ENCODE measurements around the gene C16orf78. TPM values are rescaled to one million over a fixed set of nuclear protein-coding genes. Genes with fewer than 3 reads are reported as not detected.

C16orf78 gene, protein sequence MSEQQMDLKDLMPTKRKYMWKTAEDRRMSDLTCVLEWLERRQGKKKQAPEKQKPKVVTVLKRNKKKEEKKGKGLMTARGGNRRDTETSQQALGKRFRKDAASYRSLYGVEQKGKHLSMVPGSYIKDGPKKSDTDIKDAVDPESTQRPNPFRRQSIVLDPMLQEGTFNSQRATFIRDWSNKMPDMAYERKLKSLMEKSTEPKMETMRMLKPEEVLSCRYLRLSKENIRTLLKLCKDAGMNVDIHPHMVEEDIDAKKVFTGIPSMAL
- total RNA-seq, result not detected
- not detected for polyA plus RNA-seq
- total RNA-seq, result not detected

DNA sequence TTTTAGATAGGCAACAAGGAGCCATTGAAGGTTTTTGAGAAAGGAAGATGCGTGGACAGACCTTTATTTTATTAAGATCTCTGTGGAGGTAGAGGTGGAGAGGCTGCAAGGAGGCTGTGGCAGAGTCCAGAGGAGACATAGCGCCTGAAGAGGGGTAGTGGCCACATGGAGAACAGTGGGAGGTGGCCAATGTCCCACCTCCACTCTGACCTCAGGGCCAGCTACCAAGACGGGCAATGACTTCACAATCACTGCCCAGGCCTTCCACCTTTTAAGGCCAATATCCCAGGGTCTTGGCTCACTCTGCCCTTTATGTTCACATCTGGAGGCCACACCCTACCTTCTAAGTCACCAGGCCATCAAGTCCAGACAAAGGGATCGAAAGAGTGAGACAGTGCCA lies at the start of gene C16orf78:
TSS of gene C16orf78 (plus strand) at position 301 of the 400 bp plus-strand sequence. CDS start 136 bp downstream, outside the sequence.
- DNase-seq (no peak), ATAC-seq (no peak)
- Mint-ChIP-seq H3K4me1 (no peaks in the 10 kb centered on the region), H3K9me3 (peaks cover 0 to 5% (median 2%) of the 10 kb centered on the region in 11 donors), H3K4me3 (no peak within 1 kb of the TSS), H3K27me3 (peaks cover 0 to 12% (median 7%) of the 10 kb centered on the region in 5 donors), H3K36me3 (no peaks in the 10 kb centered on the region), H3K27ac (no peak within 1 kb of the TSS)
- Histone ChIP-seq H3K4me1 (ENCODE audit: control insufficient read depth in 2 of 2, insufficient read depth in 2 of 2, low read length in 2 of 2) (no peaks in the 10 kb centered on the region), H3K9me3 (ENCODE audit: control insufficient read depth in 2 of 3, low read length in 3 of 3) (no peaks in the 10 kb centered on the region), H3K36me3 (ENCODE audit: control insufficient read depth in 2 of 3, insufficient read depth in 3 of 3, low read length in 3 of 3) (no peaks in the 10 kb centered on the region), H3K27ac (ENCODE audit: low read depth, low read length) (no peak within 1 kb of the TSS), H3K27me3 (ENCODE audit: control insufficient read depth in 2 of 2, insufficient read depth in 2 of 2, low read length in 2 of 2) (no peaks in the 10 kb centered on the region), H3K4me3 (ENCODE audit: low read length) (no peak within 1 kb of the TSS)
- CTCF ChIA-PET, result no interaction called here
- POLR2A ChIA-PET, result no interaction called here
- intact Hi-C loops (cut with micrococcal nuclease), result no loop called here

DNA sequence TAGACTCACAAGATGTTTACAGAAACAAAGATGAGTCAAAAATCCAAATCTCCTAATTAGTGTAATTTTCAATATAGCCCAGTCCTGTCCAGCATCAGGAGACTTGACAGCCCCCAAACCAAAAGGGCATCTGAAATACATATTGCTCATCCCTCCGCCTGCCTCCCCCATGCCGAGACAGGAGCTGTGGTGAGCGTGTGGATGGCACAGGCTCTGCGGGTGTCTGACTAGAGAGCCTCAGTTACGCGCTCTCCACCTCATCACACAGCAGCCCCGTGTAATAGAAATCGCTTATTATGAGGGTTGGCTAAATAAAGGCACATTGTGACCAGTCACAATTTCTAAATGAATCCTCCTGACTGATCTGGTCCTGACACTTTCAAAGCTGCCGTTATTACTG lies 48.9 kb upstream of the C16orf78 start:
- Histone ChIP-seq H3K4me3 (ENCODE audit: low read length) (no peak overlapping the region), H3K9me3 (ENCODE audit: control insufficient read depth in 2 of 3, low read length in 3 of 3) (no peaks in the 10 kb centered on the region), H3K27ac (ENCODE audit: low read depth, low read length) (no peak overlapping the region), H3K27me3 (ENCODE audit: control insufficient read depth in 2 of 2, insufficient read depth in 2 of 2, low read length in 2 of 2) (no peaks in the 10 kb centered on the region), H3K4me1 (ENCODE audit: control insufficient read depth in 2 of 2, insufficient read depth in 2 of 2, low read length in 2 of 2) (no peaks in the 10 kb centered on the region), H3K36me3 (ENCODE audit: control insufficient read depth in 2 of 3, insufficient read depth in 3 of 3, low read length in 3 of 3) (no peaks in the 10 kb centered on the region)
- Mint-ChIP-seq H3K4me3 (no peak overlapping the region), H3K4me1 (no peaks in the 10 kb centered on the region), H3K36me3 (no peaks in the 10 kb centered on the region), H3K27me3 (peaks cover 0 to 44% (median 29%) of the 10 kb centered on the region in 5 donors), H3K9me3 (peaks cover 0 to 11% (median 5%) of the 10 kb centered on the region in 11 donors), H3K27ac (no peak overlapping the region)
- no peak for ATAC-seq
- intact Hi-C loops (cut with micrococcal nuclease), result no loop called here
- DNase-seq, result no peak
- CTCF ChIA-PET, result no interaction called here
- POLR2A ChIA-PET, result no interaction called here

DNA sequence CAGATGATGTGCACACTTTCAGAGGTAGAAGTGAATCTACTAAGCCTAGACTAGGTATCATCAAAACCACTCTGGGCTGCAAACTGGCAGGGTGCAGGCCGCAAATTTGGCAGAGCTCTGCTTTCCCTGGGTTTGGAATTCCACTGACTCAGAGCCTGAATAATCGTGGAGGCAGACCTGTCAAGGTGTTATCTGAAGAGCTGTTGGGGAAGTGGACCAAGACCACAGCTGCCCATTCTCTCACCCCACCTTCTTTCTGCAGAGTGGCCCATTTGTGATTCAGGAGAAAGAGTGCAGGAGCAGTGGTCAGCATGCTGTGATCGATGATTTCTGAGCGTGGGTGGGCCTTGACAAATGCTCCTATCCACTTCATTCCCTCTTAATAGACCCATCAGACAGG lies 46.1 kb upstream of the C16orf78 start:
- intact Hi-C loops (cut with micrococcal nuclease), result no loop called here
- ATAC-seq (no peak), DNase-seq (no peak)
- H3K4me1 Mint-ChIP-seq, result no peaks in the 10 kb centered on the region
- H3K27ac Mint-ChIP-seq, result no peak overlapping the region
- Histone ChIP-seq H3K27me3 (ENCODE audit: control insufficient read depth in 2 of 2, insufficient read depth in 2 of 2, low read length in 2 of 2) (no peaks in the 10 kb centered on the region), H3K9me3 (ENCODE audit: control insufficient read depth in 2 of 3, low read length in 3 of 3) (no peaks in the 10 kb centered on the region), H3K4me1 (ENCODE audit: control insufficient read depth in 2 of 2, insufficient read depth in 2 of 2, low read length in 2 of 2) (no peaks in the 10 kb centered on the region), H3K4me3 (ENCODE audit: low read length) (no peak overlapping the region), H3K36me3 (ENCODE audit: control insufficient read depth in 2 of 3, insufficient read depth in 3 of 3, low read length in 3 of 3) (no peaks in the 10 kb centered on the region), H3K27ac (ENCODE audit: low read depth, low read length) (no peak overlapping the region)
- H3K4me3 Mint-ChIP-seq, result no peak overlapping the region
- peaks cover 0 to 40% (median 23%) of the 10 kb centered on the region in 5 donors for H3K27me3 Mint-ChIP-seq
- H3K36me3 Mint-ChIP-seq, result no peaks in the 10 kb centered on the region
- ChIA-PET CTCF (no interaction called here), POLR2A (no interaction called here)
- peaks cover 0 to 2% (median 0%) of the 10 kb centered on the region in 11 donors for H3K9me3 Mint-ChIP-seq

DNA sequence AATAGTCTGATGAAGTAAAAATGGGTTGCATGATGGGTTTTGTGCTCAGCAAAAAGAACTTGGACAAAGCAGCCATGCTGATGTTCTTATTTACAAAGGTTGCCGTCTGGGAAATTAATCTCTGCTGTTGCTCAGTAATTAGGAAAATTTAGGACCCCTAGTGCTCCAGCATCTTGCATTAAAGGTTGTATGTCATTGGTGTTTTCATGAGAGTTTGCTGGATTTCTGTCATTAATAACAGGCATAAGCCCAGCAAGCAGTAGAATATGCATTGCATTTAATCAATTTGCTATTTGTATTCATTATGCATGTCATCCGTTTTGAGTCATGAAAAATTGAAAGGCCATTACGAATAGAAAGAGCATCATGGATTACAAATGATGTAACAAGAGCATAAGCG lies 45.3 kb upstream of the C16orf78 start:
- H3K4me3 ChIP-seq (ENCODE audit: low read length), result no peak overlapping the region
- H3K27me3 ChIP-seq (ENCODE audit: control insufficient read depth in 2 of 2, insufficient read depth in 2 of 2, low read length in 2 of 2), result no peaks in the 10 kb centered on the region
- ChIA-PET CTCF (no interaction called here), POLR2A (no interaction called here)
- no peak overlapping the region for H3K27ac ChIP-seq (ENCODE audit: low read depth, low read length)
- no peak overlapping the region for H3K4me3 Mint-ChIP-seq
- no peaks in the 10 kb centered on the region for H3K4me1 ChIP-seq (ENCODE audit: control insufficient read depth in 2 of 2, insufficient read depth in 2 of 2, low read length in 2 of 2)
- peaks cover 0 to 40% (median 21%) of the 10 kb centered on the region in 5 donors for H3K27me3 Mint-ChIP-seq
- DNase-seq (no peak), ATAC-seq (no peak)
- H3K27ac Mint-ChIP-seq, result no peak overlapping the region
- no peaks in the 10 kb centered on the region for H3K36me3 ChIP-seq (ENCODE audit: control insufficient read depth in 2 of 3, insufficient read depth in 3 of 3, low read length in 3 of 3)
- intact Hi-C loops (cut with micrococcal nuclease), result no loop called here
- no peaks in the 10 kb centered on the region for H3K36me3 Mint-ChIP-seq
- H3K4me1 Mint-ChIP-seq, result no peaks in the 10 kb centered on the region
- H3K9me3 Mint-ChIP-seq, result no peaks in the 10 kb centered on the region
- no peaks in the 10 kb centered on the region for H3K9me3 ChIP-seq (ENCODE audit: control insufficient read depth in 2 of 3, low read length in 3 of 3)

DNA sequence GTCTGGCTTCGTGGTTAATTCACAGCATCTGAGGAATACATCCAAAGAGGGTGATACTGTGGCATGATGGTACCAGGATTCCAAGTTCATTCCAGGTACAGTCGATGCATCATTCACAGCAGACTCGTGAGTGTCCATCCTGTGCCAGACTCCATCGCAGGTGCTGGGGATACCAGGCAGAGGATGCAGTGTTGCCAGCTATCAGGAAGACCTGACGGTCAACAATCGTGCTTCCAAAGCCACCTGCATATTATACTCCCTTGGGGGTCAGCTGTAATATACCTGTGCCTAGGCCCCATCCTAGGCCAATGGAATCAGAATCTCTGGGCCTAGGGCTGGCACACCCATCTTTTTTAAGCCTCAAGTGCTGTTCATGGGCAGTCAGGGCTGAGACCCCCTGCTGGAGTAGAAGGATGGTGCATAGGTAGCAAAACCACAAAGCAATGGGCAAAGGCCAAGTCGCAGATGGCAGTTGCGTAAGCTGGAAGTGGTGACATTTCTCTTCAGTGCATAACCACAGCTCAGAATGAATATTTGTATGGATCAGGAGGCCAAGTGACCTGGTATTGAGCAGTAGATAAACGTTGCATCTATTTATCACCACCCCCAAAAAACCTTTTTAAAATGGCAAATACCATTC lies 42.9 kb upstream of the C16orf78 start:
- ATAC-seq (no peak), DNase-seq (no peak)
- Mint-ChIP-seq H3K9me3 (no peaks in the 10 kb centered on the region), H3K36me3 (no peaks in the 10 kb centered on the region), H3K4me1 (no peaks in the 10 kb centered on the region), H3K27ac (no peak overlapping the region), H3K4me3 (no peak overlapping the region), H3K27me3 (peaks cover 0 to 41% (median 14%) of the 10 kb centered on the region in 5 donors)
- no peaks in the 10 kb centered on the region for H3K36me3 ChIP-seq (ENCODE audit: control insufficient read depth in 2 of 3, insufficient read depth in 3 of 3, low read length in 3 of 3)
- no peak overlapping the region for H3K4me3 ChIP-seq (ENCODE audit: low read length)
- ChIA-PET CTCF (no interaction called here), POLR2A (no interaction called here)
- H3K4me1 ChIP-seq (ENCODE audit: control insufficient read depth in 2 of 2, insufficient read depth in 2 of 2, low read length in 2 of 2), result no peaks in the 10 kb centered on the region
- no peak overlapping the region for H3K27ac ChIP-seq (ENCODE audit: low read depth, low read length)
- no peaks in the 10 kb centered on the region for H3K9me3 ChIP-seq (ENCODE audit: control insufficient read depth in 2 of 3, low read length in 3 of 3)
- H3K27me3 ChIP-seq (ENCODE audit: control insufficient read depth in 2 of 2, insufficient read depth in 2 of 2, low read length in 2 of 2), result no peaks in the 10 kb centered on the region
- intact Hi-C loops (cut with micrococcal nuclease), result no loop called here

GRCh38 chr16:49332589-49333258 lies 40.9 kb upstream of the C16orf78 start:
- Mint-ChIP-seq H3K27me3 (peaks cover 0 to 46% (median 19%) of the 10 kb centered on the region in 5 donors), H3K36me3 (no peaks in the 10 kb centered on the region), H3K9me3 (no peaks in the 10 kb centered on the region), H3K27ac (no peak overlapping the region), H3K4me1 (no peaks in the 10 kb centered on the region), H3K4me3 (no peak overlapping the region)
- DNase-seq (no peak), ATAC-seq (no peak)
- Histone ChIP-seq H3K4me3 (ENCODE audit: low read length) (no peak overlapping the region), H3K27me3 (ENCODE audit: control insufficient read depth in 2 of 2, insufficient read depth in 2 of 2, low read length in 2 of 2) (no peaks in the 10 kb centered on the region), H3K36me3 (ENCODE audit: control insufficient read depth in 2 of 3, insufficient read depth in 3 of 3, low read length in 3 of 3) (no peaks in the 10 kb centered on the region), H3K9me3 (ENCODE audit: control insufficient read depth in 2 of 3, low read length in 3 of 3) (no peaks in the 10 kb centered on the region), H3K4me1 (ENCODE audit: control insufficient read depth in 2 of 2, insufficient read depth in 2 of 2, low read length in 2 of 2) (no peaks in the 10 kb centered on the region), H3K27ac (ENCODE audit: low read depth, low read length) (no peak overlapping the region)
- ChIA-PET CTCF (no interaction called here), POLR2A (no interaction called here)
- intact Hi-C loops (cut with micrococcal nuclease), result no loop called here

DNA sequence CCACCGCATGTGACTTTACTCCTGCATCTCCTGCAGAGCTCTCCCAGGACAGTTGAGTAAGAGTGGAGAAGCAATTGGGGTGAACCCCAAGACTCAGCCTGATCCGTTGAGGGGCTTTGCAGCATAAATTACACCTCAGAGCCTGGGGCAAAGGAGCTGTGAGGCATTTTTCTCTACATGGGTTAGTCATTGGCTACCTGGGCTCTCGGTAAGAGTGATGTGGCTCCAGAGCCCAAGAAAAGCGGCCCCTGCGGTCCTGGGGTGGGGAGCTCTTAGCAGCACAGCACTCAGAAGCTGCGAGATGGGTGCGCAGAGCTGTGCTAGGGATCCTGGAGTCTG lies 40.4 kb upstream of the C16orf78 start:
- Histone ChIP-seq H3K9me3 (ENCODE audit: control insufficient read depth in 2 of 3, low read length in 3 of 3) (no peaks in the 10 kb centered on the region), H3K4me3 (ENCODE audit: low read length) (no peak overlapping the region), H3K27me3 (ENCODE audit: control insufficient read depth in 2 of 2, insufficient read depth in 2 of 2, low read length in 2 of 2) (no peaks in the 10 kb centered on the region), H3K36me3 (ENCODE audit: control insufficient read depth in 2 of 3, insufficient read depth in 3 of 3, low read length in 3 of 3) (no peaks in the 10 kb centered on the region), H3K4me1 (ENCODE audit: control insufficient read depth in 2 of 2, insufficient read depth in 2 of 2, low read length in 2 of 2) (no peaks in the 10 kb centered on the region), H3K27ac (ENCODE audit: low read depth, low read length) (no peak overlapping the region)
- Mint-ChIP-seq H3K27ac (no peak overlapping the region), H3K4me1 (no peaks in the 10 kb centered on the region), H3K27me3 (peaks cover 0 to 48% (median 17%) of the 10 kb centered on the region in 5 donors), H3K4me3 (no peak overlapping the region), H3K9me3 (no peaks in the 10 kb centered on the region), H3K36me3 (no peaks in the 10 kb centered on the region)
- ATAC-seq, result no peak
- POLR2A ChIA-PET, result no interaction called here
- no peak for DNase-seq
- intact Hi-C loops (cut with micrococcal nuclease), result no loop called here
- CTCF ChIA-PET, result no interaction called here

Data from naive thymus-derived CD4-positive, alpha-beta T cell (primary cell).